Measurements from ENCODE around the gene MTUS2.

Gene MTUS2

DNA sequence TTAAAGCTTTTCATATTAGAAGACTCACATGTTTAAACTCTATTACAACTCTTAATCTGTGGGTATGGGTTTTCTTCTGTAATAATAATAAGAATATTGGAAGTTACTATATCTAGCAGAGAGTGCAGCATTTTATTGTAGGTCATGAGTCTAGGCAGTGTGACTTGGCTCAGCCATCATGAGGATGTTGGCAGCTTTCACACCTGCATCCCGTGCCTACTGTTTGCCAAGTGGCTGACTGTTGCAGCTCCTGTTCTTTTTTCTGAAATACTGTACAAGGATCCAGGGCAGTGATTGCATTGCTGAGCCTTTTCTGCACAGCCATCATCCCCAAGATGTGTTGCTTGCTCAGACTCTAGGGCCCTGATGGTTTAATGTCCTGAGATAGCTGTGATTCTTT, 47.4 kb downstream of the MTUS2 start:
- TF ChIP-seq, protein P1, sequence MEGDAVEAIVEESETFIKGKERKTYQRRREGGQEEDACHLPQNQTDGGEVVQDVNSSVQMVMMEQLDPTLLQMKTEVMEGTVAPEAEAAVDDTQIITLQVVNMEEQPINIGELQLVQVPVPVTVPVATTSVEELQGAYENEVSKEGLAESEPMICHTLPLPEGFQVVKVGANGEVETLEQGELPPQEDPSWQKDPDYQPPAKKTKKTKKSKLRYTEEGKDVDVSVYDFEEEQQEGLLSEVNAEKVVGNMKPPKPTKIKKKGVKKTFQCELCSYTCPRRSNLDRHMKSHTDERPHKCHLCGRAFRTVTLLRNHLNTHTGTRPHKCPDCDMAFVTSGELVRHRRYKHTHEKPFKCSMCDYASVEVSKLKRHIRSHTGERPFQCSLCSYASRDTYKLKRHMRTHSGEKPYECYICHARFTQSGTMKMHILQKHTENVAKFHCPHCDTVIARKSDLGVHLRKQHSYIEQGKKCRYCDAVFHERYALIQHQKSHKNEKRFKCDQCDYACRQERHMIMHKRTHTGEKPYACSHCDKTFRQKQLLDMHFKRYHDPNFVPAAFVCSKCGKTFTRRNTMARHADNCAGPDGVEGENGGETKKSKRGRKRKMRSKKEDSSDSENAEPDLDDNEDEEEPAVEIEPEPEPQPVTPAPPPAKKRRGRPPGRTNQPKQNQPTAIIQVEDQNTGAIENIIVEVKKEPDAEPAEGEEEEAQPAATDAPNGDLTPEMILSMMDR (IDR thresholded peaks at IDR 0.05; ENCODE audit: low read depth, low read length, poor library complexity, severe bottlenecking) = no peak
- TF ChIP-seq EZH2phosphoT487 (IDR thresholded peaks at IDR 0.05; ENCODE audit: borderline replicate concordance, low read length) = no peak
- peaks cover 11% of the 10 kb centered on the region for H3K4me1 ChIP-seq (ENCODE audit: control insufficient read depth, low read length)
- H3K36me3 ChIP-seq (ENCODE audit: control insufficient read depth, low read length) = no peaks in the 10 kb centered on the region
- no peaks in the 10 kb centered on the region for H3K79me2 ChIP-seq (ENCODE audit: control insufficient read depth, low read length)
- no peak overlapping the region for H3K4me2 ChIP-seq (ENCODE audit: low read length)
- H3K27ac ChIP-seq (ENCODE audit: low read depth, low read length) = no peak overlapping the region
- no peaks in the 10 kb centered on the region for H3K9me2 ChIP-seq (replicated peaks; ENCODE audit: control insufficient read depth, low read length)
- H3K9me3 ChIP-seq (ENCODE audit: control insufficient read depth, insufficient read depth, low read length) = peaks cover 2% of the 10 kb centered on the region; the same call in 1 of the 2 replicates
- H3K4me3 ChIP-seq (ENCODE audit: low read length) = no peak overlapping the region
- H3F3A ChIP-seq (ENCODE audit: control insufficient read depth, insufficient read depth) = no peaks in the 10 kb centered on the region
- H3K27me3 ChIP-seq (ENCODE audit: control insufficient read depth, low read length) = no peaks in the 10 kb centered on the region
- H4K20me1 ChIP-seq (ENCODE audit: control insufficient read depth, insufficient read depth, low read depth, low read length) = no peaks in the 10 kb centered on the region

DNA sequence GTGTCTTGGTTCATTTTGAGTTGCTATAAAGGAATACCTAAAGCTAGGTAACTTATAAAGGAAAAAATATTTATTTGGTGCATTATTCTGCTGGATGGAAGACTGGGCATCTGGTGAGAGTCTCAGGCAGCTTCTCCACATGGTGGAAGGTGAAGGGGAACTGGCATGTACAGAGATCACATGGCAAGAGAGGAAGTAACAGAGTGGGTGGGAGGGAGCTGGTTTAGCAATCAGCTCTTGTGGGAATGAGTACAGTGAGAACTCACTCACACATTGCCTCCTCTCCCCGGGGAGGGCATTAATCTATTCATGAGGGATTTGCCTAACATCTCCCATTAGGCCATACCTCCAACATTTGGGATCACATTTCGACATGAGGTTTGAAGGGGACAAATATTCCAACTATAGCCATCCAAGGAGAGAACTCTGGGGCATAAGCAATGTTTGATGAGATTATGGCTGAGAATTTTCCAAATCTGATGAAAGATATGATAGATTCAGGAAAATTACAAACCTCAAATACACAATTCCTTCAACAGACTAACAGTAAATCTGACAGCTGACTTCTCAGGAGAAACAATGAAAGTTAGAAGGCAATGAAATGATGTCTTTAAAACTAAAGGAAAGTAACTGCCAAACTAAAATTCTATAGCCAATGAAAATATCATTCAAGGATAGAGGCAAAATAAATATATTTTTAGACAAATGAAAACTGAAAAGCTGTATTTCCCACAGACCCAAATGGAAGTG, 52.5 kb downstream of the MTUS2 start:
- no peak overlapping the region for H3K4me2 ChIP-seq (ENCODE audit: low read length)
- H3K4me3 ChIP-seq (ENCODE audit: low read length) = no peak overlapping the region
- H3F3A ChIP-seq (ENCODE audit: control insufficient read depth, insufficient read depth) = no peaks in the 10 kb centered on the region
- H3K9me2 ChIP-seq (replicated peaks; ENCODE audit: control insufficient read depth, low read length) = no peaks in the 10 kb centered on the region
- H3K79me2 ChIP-seq (ENCODE audit: control insufficient read depth, low read length) = no peaks in the 10 kb centered on the region
- H3K27ac ChIP-seq (ENCODE audit: low read depth, low read length) = no peak overlapping the region
- no peaks in the 10 kb centered on the region for H4K20me1 ChIP-seq (ENCODE audit: control insufficient read depth, insufficient read depth, low read depth, low read length)
- H3K36me3 ChIP-seq (ENCODE audit: control insufficient read depth, low read length) = no peaks in the 10 kb centered on the region
- H3K9me3 ChIP-seq (ENCODE audit: control insufficient read depth, insufficient read depth, low read length) = peaks cover 6% of the 10 kb centered on the region; the same call in 1 of the 2 replicates
- H3K4me1 ChIP-seq (ENCODE audit: control insufficient read depth, low read length) = no peaks in the 10 kb centered on the region
- no peaks in the 10 kb centered on the region for H3K27me3 ChIP-seq (ENCODE audit: control insufficient read depth, low read length)
- TF ChIP-seq, protein P1 (IDR thresholded peaks at IDR 0.05; ENCODE audit: low read depth, low read length, poor library complexity, severe bottlenecking) = no peak
- no peak for TF ChIP-seq EZH2phosphoT487 (IDR thresholded peaks at IDR 0.05; ENCODE audit: borderline replicate concordance, low read length)

DNA sequence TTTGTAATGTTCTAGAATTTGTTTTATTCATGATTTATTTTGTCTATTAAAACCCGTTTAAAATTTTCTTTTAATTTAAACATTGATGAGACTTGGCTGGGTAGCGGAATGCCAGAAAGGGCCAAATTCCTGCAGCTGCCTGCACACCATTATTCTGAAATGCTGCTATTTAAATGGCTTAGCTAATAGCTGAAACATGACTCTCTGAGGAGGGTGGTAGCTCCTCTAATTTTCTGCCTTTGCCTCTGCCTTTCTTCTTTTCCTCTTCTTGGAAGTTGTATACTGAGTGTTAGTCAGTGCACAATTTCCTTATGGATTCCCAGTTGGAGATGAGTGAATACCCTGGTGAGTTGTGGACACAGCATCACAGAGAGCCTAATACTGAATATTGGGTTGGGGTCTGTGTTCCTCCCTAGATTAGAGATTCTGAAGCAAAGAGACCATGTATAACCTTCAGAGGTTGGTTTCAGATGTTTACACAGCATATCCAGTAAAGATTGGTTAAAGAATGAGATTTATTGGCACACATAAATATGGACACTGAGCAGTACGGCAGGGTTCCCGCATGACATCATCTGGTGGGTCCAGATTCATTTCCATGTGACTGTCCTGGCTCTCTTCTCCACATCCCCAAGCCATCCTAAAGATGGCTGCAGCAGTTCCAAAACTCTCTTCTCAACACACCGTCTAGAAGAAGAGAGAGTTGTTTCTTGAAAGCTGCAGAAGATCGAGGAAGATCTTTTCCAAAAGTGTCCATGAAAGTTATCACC, 55.9 kb downstream of the MTUS2 start:
- no peak overlapping the region for H3K27ac ChIP-seq (ENCODE audit: low read depth, low read length)
- H4K20me1 ChIP-seq (ENCODE audit: control insufficient read depth, insufficient read depth, low read depth, low read length) = no peaks in the 10 kb centered on the region
- H3K4me1 ChIP-seq (ENCODE audit: control insufficient read depth, low read length) = no peaks in the 10 kb centered on the region
- H3K9me2 ChIP-seq (replicated peaks; ENCODE audit: control insufficient read depth, low read length) = no peaks in the 10 kb centered on the region
- no peaks in the 10 kb centered on the region for H3K36me3 ChIP-seq (ENCODE audit: control insufficient read depth, low read length)
- no peak overlapping the region for H3K4me2 ChIP-seq (ENCODE audit: low read length)
- H3K79me2 ChIP-seq (ENCODE audit: control insufficient read depth, low read length) = no peaks in the 10 kb centered on the region
- peaks cover 6% of the 10 kb centered on the region; the same call in 1 of the 2 replicates for H3K9me3 ChIP-seq (ENCODE audit: control insufficient read depth, insufficient read depth, low read length)
- H3K4me3 ChIP-seq (ENCODE audit: low read length) = no peak overlapping the region
- no peak for TF ChIP-seq EZH2phosphoT487 (IDR thresholded peaks at IDR 0.05; ENCODE audit: borderline replicate concordance, low read length)
- TF ChIP-seq, protein P1 (IDR thresholded peaks at IDR 0.05; ENCODE audit: low read depth, low read length, poor library complexity, severe bottlenecking) = no peak
- H3K27me3 ChIP-seq (ENCODE audit: control insufficient read depth, low read length) = no peaks in the 10 kb centered on the region
- no peaks in the 10 kb centered on the region for H3F3A ChIP-seq (ENCODE audit: control insufficient read depth, insufficient read depth)

All from DOHH2 (cell line).